ENCODE data around the gene ELF1. TPM values are rescaled to one million over a fixed set of nuclear protein-coding genes. Genes with fewer than 3 reads are reported as not detected.
"Not testable (repeated sequence)": the region's sequence is repeated elsewhere in the genome, so short reads cannot be mapped to it uniquely, and the experiment has no call there.

The ELF1 gene
- polyA plus RNA-seq, 1 experiment, result 35.8 TPM

DNA sequence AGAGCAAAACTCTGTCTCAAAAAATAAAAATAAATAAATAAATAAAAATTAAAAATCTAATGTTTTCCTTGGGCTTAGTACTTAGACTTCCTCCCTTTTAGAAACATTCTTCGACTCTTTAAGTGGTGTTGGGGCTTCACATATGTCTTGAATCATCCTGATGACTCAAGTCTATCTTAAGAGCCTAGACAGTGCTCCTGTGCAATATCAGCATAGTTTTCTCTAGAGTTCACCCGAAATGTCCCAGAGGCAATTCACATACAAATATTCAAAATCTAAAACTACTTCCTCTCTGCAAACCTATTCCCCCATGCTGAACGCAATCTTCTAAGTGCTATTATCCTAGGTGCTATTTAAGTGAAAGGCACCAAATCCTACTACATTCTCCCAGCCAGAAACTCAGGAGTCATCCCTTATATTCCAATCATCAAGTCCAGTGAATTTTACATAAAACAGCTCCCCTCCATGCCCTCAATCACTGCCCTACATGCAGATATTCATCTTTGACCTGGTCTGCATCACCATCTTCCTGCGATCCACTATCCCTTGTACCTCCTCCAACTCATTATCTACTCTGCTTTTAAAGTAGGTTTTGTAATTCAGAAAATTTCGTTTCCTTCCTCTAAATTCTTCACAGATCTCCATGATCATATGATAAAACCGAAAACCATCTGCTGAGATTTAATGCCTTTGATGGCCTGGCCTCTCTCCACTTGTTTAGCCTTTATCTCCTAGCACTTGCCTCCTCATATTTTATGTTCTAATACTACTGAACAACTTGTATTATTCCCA, 102.7 kb downstream of the ELF1 start:
- peak; percentile 14 for DNase-seq (ENCODE audit: low read depth)
- Histone ChIP-seq H3K27me3 (ENCODE audit: control insufficient read depth, insufficient read depth, low read length) (no peaks in the 10 kb centered on the region), H3K36me3 (ENCODE audit: control insufficient read depth, insufficient read depth, low read length) (no peaks in the 10 kb centered on the region), H3K4me3 (ENCODE audit: low read depth, low read length) (no peak overlapping the region)
- TF ChIP-seq CTCF (IDR thresholded peaks at IDR 0.05; ENCODE audit: insufficient read depth, low read depth, low read length), result no peak
- ChIA-PET CTCF (interaction anchor here (0.8 kb wide), 1 partner anchor 11 kb away, joined by 3 read pairs; no protein-coding TSS in a partner anchor), POLR2A (no interaction called here)

DNA sequence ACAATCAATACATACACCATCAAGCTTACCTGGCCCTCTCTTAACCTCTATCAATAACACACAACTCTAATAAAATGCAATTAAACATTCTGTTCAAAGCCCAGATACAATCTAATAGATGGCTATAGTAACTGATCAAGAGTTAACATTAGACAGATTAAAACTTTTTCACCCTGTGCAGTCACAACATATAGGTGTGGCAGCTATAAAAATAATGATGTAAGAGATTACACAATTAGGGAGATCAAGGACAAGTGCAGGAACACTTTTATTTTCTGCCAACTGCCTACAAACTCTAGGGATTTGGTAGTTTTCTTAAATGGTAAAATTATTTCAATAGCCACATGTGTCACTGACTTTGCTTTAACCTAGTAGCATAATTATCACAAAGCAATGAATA, 104.3 kb downstream of the ELF1 start:
- POLR2A ChIA-PET; CTCF ChIA-PET; H3K4me3 ChIP-seq (ENCODE audit: low read depth, low read length); H3K27me3 ChIP-seq (ENCODE audit: control insufficient read depth, insufficient read depth, low read length); H3K36me3 ChIP-seq (ENCODE audit: control insufficient read depth, insufficient read depth, low read length); DNase-seq (ENCODE audit: low read depth): not testable (repeated sequence)

DNA sequence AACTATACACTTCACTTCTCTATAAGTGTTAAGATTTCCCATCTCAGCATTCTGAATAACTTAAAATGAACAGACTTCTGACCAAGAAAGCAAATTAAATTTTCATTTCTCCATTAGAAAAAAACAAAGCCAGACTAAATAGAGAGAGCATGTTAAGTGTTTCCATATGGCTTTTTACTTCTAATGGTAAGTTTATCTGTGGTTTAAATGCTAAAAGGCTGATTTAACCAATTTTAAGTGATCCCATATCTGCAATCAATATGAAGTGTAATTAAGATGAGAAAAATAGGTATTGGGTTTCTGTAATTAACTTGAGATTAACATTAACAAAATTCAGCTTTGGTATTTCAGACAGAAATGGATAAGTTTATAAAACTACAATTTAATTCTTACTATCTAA, 107.8 kb downstream of the ELF1 start:
- CTCF ChIA-PET, result interaction anchor here (1.1 kb wide), 1 partner anchor 9 kb away, joined by 3 read pairs; no protein-coding TSS in a partner anchor
- Histone ChIP-seq H3K36me3 (ENCODE audit: control insufficient read depth, insufficient read depth, low read length) (no peaks in the 10 kb centered on the region), H3K27me3 (ENCODE audit: control insufficient read depth, insufficient read depth, low read length) (no peaks in the 10 kb centered on the region), H3K4me3 (ENCODE audit: low read depth, low read length) (no peak overlapping the region)
- no peak for TF ChIP-seq CTCF (IDR thresholded peaks at IDR 0.05; ENCODE audit: insufficient read depth, low read depth, low read length)
- POLR2A ChIA-PET, result no interaction called here
- no peak for DNase-seq (ENCODE audit: low read depth)

GRCh38 chr13:40910324-40911050, 108.6 kb downstream of the ELF1 start:
- DNase-seq (ENCODE audit: low read depth), result no peak
- POLR2A ChIA-PET, result no interaction called here

DNA sequence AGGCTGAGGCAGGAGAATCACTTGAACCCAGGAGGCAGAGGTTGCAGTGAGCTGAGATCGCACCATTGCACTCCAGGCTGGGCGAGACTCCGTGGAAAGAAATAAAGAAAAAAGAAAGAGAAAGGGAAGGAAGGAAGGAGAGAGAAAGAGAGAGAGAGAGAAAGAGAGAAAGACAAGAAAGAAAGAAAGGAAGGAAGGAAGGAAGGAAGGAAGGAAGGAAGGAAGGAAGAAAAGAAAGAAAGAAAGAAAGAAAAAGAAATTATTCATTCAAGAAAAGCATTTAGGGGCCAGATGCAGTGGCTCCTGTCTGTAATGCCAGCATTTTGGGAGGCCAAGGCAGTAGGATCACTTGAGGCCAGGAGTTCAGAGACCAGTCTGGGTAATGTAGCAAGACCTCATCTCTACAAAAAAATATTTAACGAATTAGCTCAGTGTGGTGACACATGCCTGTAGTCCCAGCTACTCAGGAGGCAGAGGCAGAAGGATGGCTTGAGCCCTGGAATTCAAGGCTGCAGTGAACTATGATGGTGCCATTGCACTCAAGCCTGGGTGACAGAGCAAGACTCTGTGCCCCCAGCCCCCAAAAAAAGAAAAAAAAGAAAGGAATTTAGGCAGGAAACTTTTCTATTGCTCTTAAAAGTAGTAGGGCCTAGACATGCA, 109.4 kb downstream of the ELF1 start:
- H3K36me3 ChIP-seq (ENCODE audit: control insufficient read depth, insufficient read depth, low read length); H3K27me3 ChIP-seq (ENCODE audit: control insufficient read depth, insufficient read depth, low read length); POLR2A ChIA-PET; DNase-seq (ENCODE audit: low read depth); CTCF ChIA-PET; H3K4me3 ChIP-seq (ENCODE audit: low read depth, low read length): not testable (repeated sequence)

More at GRCh38 chr13:40910324-40911050, 108.6 kb downstream of the ELF1 start:
- Histone ChIP-seq H3K4me3 (ENCODE audit: low read depth, low read length) (no peak overlapping the region), H3K36me3 (ENCODE audit: control insufficient read depth, insufficient read depth, low read length) (no peaks in the 10 kb centered on the region), H3K27me3 (ENCODE audit: control insufficient read depth, insufficient read depth, low read length) (no peaks in the 10 kb centered on the region)
- TF ChIP-seq CTCF (IDR thresholded peaks at IDR 0.05; ENCODE audit: insufficient read depth, low read depth, low read length), result no peak
- CTCF ChIA-PET, result no interaction called here

GRCh38 chr13:40908546-40908945, 110.6 kb downstream of the ELF1 start:
- no peaks in the 10 kb centered on the region for H3K36me3 ChIP-seq (ENCODE audit: control insufficient read depth, insufficient read depth, low read length)
- no peak overlapping the region for H3K4me3 ChIP-seq (ENCODE audit: low read depth, low read length)
- DNase-seq (ENCODE audit: low read depth), result no peak
- H3K27me3 ChIP-seq (ENCODE audit: control insufficient read depth, insufficient read depth, low read length), result no peaks in the 10 kb centered on the region
- TF ChIP-seq CTCF (IDR thresholded peaks at IDR 0.05; ENCODE audit: insufficient read depth, low read depth, low read length), result no peak
- ChIA-PET POLR2A (no interaction called here), CTCF (interaction anchor here (1.4 kb wide), 1 partner anchor 12 kb away, joined by 5 read pairs; no protein-coding TSS in a partner anchor)

DNA sequence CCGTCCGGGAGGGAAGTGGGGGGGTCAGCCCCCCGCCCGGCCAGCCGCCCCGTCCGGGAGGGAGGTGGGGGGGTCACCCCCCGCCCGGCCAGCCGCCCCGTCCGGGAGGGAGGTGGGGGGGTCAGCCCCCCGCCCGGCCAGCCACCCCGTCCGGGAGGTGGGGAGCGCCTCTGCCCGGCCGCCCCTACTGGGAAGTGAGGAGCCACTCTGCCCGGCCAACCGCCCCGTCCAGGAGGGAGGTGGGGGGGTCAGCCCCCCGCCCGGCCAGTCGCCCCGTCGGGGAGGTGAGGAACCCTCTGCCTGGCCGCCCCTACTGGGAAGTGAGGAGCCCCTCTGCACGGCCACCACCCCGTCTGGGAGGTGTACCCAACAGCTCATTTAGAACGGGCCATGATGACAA, 118.1 kb downstream of the ELF1 start:
- H3K4me3 ChIP-seq (ENCODE audit: low read depth, low read length); H3K36me3 ChIP-seq (ENCODE audit: control insufficient read depth, insufficient read depth, low read length); DNase-seq (ENCODE audit: low read depth); H3K27me3 ChIP-seq (ENCODE audit: control insufficient read depth, insufficient read depth, low read length); CTCF ChIA-PET; POLR2A ChIA-PET: not testable (repeated sequence)

GRCh38 chr13:40900568-40900967, 118.5 kb downstream of the ELF1 start:
- POLR2A ChIA-PET; H3K27me3 ChIP-seq (ENCODE audit: control insufficient read depth, insufficient read depth, low read length); DNase-seq (ENCODE audit: low read depth); H3K36me3 ChIP-seq (ENCODE audit: control insufficient read depth, insufficient read depth, low read length); CTCF ChIA-PET; H3K4me3 ChIP-seq (ENCODE audit: low read depth, low read length): not testable (repeated sequence)
